ENCODE results near the gene MTFP1. TPM values are rescaled to one million over a fixed set of nuclear protein-coding genes. Genes with fewer than 3 reads are reported as not detected.
A peak's percentile ranks its signal among the peaks of the same experiment; 100 is the strongest.

MTFP1 gene
- total RNA-seq, 4 donors from 2014 or later: 2.5 to 13.7 (median 3.5) TPM

DNA sequence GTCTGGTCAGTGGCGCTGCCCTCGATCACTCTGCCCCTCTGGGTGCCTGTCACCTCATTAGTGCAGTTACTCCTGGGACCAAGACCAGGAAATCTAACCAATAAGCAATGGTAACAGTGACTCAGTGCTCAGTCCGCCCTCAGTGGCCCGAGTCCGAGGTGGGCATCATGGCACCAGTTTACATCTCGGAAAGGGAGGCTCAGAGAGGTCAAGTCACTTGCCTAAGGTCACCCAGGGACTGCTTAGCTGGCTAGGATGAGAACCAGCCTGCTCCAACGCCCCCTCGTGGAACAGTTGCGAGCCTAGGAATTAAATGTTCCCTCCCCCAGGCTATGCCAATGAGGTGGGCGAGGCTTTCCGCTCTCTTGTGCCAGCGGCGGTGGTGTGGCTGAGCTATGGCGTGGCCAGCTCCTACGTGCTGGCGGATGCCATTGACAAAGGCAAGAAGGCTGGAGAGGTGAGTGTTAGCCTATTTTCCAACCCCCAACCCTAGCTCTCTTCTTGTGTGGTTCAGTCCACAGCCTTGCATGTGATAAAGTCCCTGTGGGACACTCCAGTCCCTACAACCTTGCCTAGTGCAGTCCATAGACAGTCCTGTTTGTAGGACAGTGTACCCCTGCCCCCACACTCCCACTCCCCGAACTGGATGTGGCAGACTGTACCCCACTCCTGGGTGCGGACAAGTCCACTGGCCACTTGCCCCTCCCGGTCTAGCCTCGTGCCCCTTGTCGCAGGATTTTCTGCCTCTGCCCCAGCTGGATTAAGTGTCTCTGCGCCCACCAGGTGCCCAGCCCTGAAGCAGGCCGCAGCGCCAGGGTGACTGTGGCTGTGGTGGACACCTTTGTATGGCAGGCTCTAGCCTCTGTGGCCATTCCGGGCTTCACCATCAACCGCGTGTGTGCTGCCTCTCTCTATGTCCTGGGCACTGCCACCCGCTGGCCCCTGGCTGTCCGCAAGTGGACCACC, 1.1 kb downstream of the MTFP1 start:
- H3K9me3 ChIP-seq: no peaks in the 10 kb centered on the region
- H3K36me3 ChIP-seq: no peaks in the 10 kb centered on the region
- WGBS: 46% methylated on average over 26 of the region's 29 CpGs
- TF ChIP-seq, protein P1, sequence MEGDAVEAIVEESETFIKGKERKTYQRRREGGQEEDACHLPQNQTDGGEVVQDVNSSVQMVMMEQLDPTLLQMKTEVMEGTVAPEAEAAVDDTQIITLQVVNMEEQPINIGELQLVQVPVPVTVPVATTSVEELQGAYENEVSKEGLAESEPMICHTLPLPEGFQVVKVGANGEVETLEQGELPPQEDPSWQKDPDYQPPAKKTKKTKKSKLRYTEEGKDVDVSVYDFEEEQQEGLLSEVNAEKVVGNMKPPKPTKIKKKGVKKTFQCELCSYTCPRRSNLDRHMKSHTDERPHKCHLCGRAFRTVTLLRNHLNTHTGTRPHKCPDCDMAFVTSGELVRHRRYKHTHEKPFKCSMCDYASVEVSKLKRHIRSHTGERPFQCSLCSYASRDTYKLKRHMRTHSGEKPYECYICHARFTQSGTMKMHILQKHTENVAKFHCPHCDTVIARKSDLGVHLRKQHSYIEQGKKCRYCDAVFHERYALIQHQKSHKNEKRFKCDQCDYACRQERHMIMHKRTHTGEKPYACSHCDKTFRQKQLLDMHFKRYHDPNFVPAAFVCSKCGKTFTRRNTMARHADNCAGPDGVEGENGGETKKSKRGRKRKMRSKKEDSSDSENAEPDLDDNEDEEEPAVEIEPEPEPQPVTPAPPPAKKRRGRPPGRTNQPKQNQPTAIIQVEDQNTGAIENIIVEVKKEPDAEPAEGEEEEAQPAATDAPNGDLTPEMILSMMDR (IDR thresholded peaks at IDR 0.05): peak; percentile 31 to 69
- TF ChIP-seq POLR2AphosphoS5 (IDR thresholded peaks at IDR 0.05) (peak in 2 of 3 donors; percentile 11 to 16), EP300 (IDR thresholded peaks at IDR 0.05) (no peak), POLR2A (IDR thresholded peaks at IDR 0.05) (no peak)
- peak; percentile 91 to 93 for DNase-seq (ENCODE audit: low spot score in 2 of 2)
- H3K27me3 ChIP-seq: no peaks in the 10 kb centered on the region
- peak overlapping the region; percentile 47 for H3K27ac ChIP-seq
- H3K4me1 ChIP-seq: peaks cover 48% of the 10 kb centered on the region
- peak overlapping the region; percentile 60 for H3K4me3 ChIP-seq

DNA sequence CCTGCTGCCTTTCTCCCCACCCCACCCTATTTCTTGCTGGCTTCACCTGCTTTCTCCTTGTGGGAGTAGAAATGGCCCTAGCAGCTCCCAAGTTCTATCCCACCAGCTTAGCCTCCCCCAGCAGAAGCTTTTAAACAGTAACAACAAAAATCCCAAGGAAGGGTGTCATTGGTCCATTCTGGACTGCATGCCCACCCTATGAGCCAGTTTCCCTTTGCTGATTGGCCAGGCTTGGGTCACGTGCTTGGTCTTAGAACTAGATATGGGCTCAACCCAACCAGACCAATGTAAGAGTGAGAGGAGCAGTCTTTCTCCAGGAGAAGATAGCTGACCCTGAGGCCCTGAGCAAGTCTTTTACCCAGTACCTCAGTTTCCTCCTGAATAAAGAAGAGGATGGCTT, 2.3 kb downstream of the MTFP1 start:
- no peaks in the 10 kb centered on the region for H3K36me3 ChIP-seq

DNA sequence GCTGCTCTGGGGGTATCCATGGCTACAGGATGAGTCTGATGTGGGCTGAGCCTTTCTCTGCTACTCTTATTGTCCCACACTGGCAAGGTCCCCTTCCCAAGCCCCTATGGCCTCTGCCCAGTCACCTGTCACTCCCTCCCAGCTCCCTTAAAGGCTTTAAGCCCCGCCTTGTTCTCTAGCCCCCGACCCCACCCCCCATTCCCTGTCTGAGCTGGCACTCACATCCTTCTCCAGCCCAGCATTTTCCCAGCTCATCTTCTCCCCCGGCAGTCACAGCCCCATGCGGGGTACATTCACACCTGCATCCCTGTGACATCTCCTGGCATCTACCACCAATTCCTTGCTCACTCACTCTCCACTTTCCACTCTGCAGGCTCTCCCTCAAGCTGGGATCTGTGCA, 4.3 kb downstream of the MTFP1 start:
- Histone ChIP-seq H3K4me3 (no peak overlapping the region), H3K36me3 (no peaks in the 10 kb centered on the region), H3K27ac (no peak overlapping the region), H3K27me3 (no peaks in the 10 kb centered on the region), H3K4me1 (peaks cover 20% of the 10 kb centered on the region), H3K9me3 (no peaks in the 10 kb centered on the region)
- TF ChIP-seq EP300 (IDR thresholded peaks at IDR 0.05): no peak
- TF ChIP-seq POLR2A (IDR thresholded peaks at IDR 0.05): no peak
- TF ChIP-seq POLR2AphosphoS5 (IDR thresholded peaks at IDR 0.05): no peak
- TF ChIP-seq, protein P1 (IDR thresholded peaks at IDR 0.05): no peak
- no peak for DNase-seq (ENCODE audit: low spot score in 2 of 2)
- 60% methylated on average over 4 of the region's 4 CpGs for WGBS

More for the DNA sequence above, 2.3 kb downstream of the MTFP1 start:
- no peak for DNase-seq (ENCODE audit: low spot score in 2 of 2)
- Histone ChIP-seq H3K9me3 (no peaks in the 10 kb centered on the region), H3K4me3 (no peak overlapping the region), H3K4me1 (peaks cover 36% of the 10 kb centered on the region), H3K27ac (no peak overlapping the region), H3K27me3 (no peaks in the 10 kb centered on the region)
- 63% methylated on average over 1 of the region's 1 CpG for WGBS
- TF ChIP-seq, protein P1 (IDR thresholded peaks at IDR 0.05): no peak
- TF ChIP-seq POLR2AphosphoS5 (IDR thresholded peaks at IDR 0.05) (no peak), POLR2A (IDR thresholded peaks at IDR 0.05) (no peak), EP300 (IDR thresholded peaks at IDR 0.05) (no peak)

DNA sequence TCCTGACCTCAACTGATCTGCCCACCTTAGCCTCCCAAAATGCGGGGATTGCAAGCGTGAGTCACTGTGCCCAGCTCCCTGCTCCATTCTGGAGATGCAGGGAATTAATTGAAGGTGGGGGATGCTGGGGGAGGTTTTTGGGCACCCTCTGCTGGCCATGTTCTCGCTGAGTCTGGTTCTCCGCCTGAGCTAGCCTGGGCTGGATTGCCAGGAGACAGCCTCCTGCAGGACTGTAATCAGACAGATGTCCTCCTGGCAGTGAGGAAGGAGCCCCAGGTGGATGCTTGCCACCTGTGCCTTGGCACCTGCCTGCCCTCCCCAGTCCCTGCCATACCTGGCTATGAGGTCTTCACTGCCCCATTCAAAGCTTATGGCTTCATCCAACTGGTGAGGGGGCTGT, 5.4 kb downstream of the MTFP1 start:
- H3K27ac ChIP-seq: no peak overlapping the region
- no peaks in the 10 kb centered on the region for H3K9me3 ChIP-seq
- peaks cover 11% of the 10 kb centered on the region for H3K4me1 ChIP-seq
- H3K36me3 ChIP-seq: no peaks in the 10 kb centered on the region
- DNase-seq (ENCODE audit: low spot score in 2 of 2): no peak
- no peak overlapping the region for H3K4me3 ChIP-seq
- no peaks in the 10 kb centered on the region for H3K27me3 ChIP-seq
- TF ChIP-seq, protein P1 (IDR thresholded peaks at IDR 0.05): no peak
- TF ChIP-seq POLR2A (IDR thresholded peaks at IDR 0.05) (no peak), EP300 (IDR thresholded peaks at IDR 0.05) (no peak), POLR2AphosphoS5 (IDR thresholded peaks at IDR 0.05) (no peak)
- WGBS: 88% methylated on average over 4 of the region's 4 CpGs

DNA sequence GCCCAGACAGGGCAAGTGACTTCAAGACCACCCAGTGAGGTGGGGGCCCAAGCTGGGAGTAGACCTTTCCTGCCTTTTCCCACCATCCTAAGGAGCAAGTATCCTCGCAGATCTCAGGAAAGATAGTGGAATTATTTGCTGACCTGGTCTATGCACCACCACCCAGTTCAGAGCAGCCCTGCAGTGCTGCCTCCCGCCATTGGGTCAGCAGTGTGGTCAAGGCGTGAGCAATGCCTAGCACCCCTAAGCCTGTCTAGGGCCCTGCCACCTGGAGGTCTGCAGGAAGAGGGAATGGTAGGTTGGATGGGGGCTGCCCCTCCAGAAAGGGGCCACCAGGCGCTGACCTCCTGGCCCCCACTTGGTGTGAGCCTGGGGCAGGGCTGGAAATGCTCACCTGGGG, 6.5 kb downstream of the MTFP1 start:
- Histone ChIP-seq H3K4me1 (peaks cover 4% of the 10 kb centered on the region), H3K36me3 (no peaks in the 10 kb centered on the region), H3K9me3 (no peaks in the 10 kb centered on the region), H3K27me3 (no peaks in the 10 kb centered on the region), H3K27ac (no peak overlapping the region), H3K4me3 (no peak overlapping the region)
- TF ChIP-seq EP300 (IDR thresholded peaks at IDR 0.05) (no peak), POLR2A (IDR thresholded peaks at IDR 0.05) (no peak)
- WGBS: 90% methylated on average over 4 of the region's 4 CpGs
- no peak for DNase-seq (ENCODE audit: low spot score in 2 of 2)

All from suprapubic skin (tissue), 4 donors.